Upper lobe of left lung (tissue), 6 donors: ENCODE measurements around the gene MEG3. TPM values are rescaled to one million over a fixed set of nuclear protein-coding genes. Genes with fewer than 3 reads are reported as not detected.

Experiments used
- ATAC-seq, 2 donors: fragments of 200-7000 bp; cut with Tn5 transposase; one replicate each; pipeline ENCODE4 v1.9.1; 2022; ENCODE audit warnings: mild to moderate bottlenecking in 2 of 2, moderate library complexity in 2 of 2; ENCODE audit not compliant: low FRiP score in 2 of 2
- DNase-seq, 2 donors: peaks; one replicate each; pipeline ENCODE4 v3.0.0-alpha.2; 2019 to 2020
- H3K27ac ChIP-seq, 4 donors: fragments of 200-600 bp; sonication (generic); one replicate each; pipeline ENCODE4 v1.5.1; 2016 to 2019
- H3K27me3 ChIP-seq, 4 donors: fragments of 200-600 bp; sonication (generic); one replicate each; pipeline ENCODE4 v1.5.1; 2017 to 2019
- H3K36me3 ChIP-seq, 4 donors: fragments of 200-600 bp; sonication (generic); one replicate each; pipeline ENCODE4 v1.5.1; 2016 to 2019
- H3K4me1 ChIP-seq, 4 donors: fragments of 200-600 bp; sonication (generic); one replicate each; pipeline ENCODE4 v1.5.1; 2018 to 2019
- H3K4me3 ChIP-seq, 4 donors: fragments of 200-600 bp; sonication (generic); one replicate each; pipeline ENCODE4 v1.5.1; 2017 to 2019; ENCODE audit warnings: mild to moderate bottlenecking in 2 of 4, moderate library complexity in 1 of 4
- H3K9me3 ChIP-seq, 4 donors: fragments of 200-600 bp; sonication (generic); one replicate each; pipeline ENCODE4 v1.5.1; 2018 to 2019
- EP300 ChIP-seq, 4 donors: sonication (generic); formaldehyde crosslinking; IDR thresholded peaks; one replicate each; pipeline ENCODE4 v1.5.1; 2017; ENCODE audit warnings: antibody characterized with exemption in 4 of 4, control low read depth in 2 of 4
- POLR2A ChIP-seq, 4 donors: fragments of 450-650 bp; IDR thresholded peaks; one replicate each; pipeline ENCODE4 v1.5.1; 2016 to 2017; ENCODE audit warnings: antibody characterized with exemption in 4 of 4, mild to moderate bottlenecking in 2 of 4
- POLR2AphosphoS5 ChIP-seq, 2 donors: sonication (generic); formaldehyde crosslinking; IDR thresholded peaks; one replicate each; pipeline ENCODE4 v1.5.1; 2017; ENCODE audit warnings: antibody characterized with exemption in 2 of 2
- WGBS, 2 donors: methylation state at CpG; one replicate each; pipeline ENCODE4 v1.1.5; 2017 to 2018; 5-methylcytosine and 5-hydroxymethylcytosine counted together
- total RNA-seq, 6 donors: library from RNA; depleted of rRNA in 4 of 6; stranded (reverse); fragments of >200 nt in 4 of 6; gene quantifications; one replicate each; pipeline versions ENCODE4 v1.1.0 to v1.2.1, GENCODE V29; 2016 to 2021
- TF ChIP-seq, protein P1 (sequence below), 6 experiments: fragments of 450-650 bp in 4 of 6; fragments of 200-600 bp in 2 of 6; sonication (generic) in 2 of 6; IDR thresholded peaks; one replicate each; pipeline ENCODE4 v1.5.1; 2016 to 2019; ENCODE audit warnings: antibody characterized with exemption in 6 of 6
- donor health status: DM: no; HTN: no; CAD: no; lungs with moderate emphysema.
- donor health status: DM: no; HTN: yes; CAD: no; lungs with severe emphysema.

The MEG3 gene
- total RNA-seq, 6 donors from 2014 or later, result 3.9 to 39.8 (median 17.5) TPM

DNA sequence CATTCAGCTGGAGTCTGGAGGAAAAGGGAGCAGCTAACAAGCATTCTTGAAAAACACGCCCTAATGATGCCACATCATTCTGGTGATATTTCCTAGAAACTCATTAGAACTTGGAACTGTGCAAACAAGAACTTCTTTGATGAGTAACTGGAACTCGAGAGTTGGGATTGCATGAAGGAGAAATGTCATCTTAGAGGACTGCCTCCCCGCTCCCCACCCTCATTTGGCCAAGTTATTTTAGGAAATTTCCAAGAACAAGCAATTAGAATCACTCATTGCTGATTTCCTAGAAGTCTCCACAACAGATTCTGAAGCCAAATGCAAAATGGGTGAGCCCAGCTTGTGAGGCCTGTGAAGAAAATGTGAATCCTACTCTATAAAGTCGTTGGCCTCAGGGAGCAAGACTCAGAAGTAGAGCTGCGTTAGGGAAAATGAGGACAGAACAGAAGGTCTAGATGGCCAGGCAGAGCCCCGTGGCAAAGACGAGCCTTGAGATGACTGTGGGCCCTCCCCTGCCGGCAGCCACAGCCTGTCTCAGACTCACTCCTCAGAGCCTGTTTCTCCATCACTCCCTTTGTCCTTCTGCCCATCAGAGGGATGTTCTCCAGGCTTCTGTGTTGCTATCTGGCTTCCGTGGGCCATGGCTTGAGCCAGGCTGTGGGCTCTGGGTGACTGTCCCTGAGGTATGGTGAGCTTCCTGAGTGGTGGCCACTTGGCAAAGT is 39.2 kb downstream of the MEG3 start:
- Histone ChIP-seq H3K4me1 (no peaks in the 10 kb centered on the region), H3K9me3 (no peaks in the 10 kb centered on the region), H3K4me3 (no peak overlapping the region), H3K36me3 (no peaks in the 10 kb centered on the region), H3K27ac (no peak overlapping the region), H3K27me3 (no peaks in the 10 kb centered on the region)
- DNase-seq (no peak), ATAC-seq (no peak)
- TF ChIP-seq EP300 (IDR thresholded peaks at IDR 0.05) (no peak), POLR2AphosphoS5 (IDR thresholded peaks at IDR 0.05) (no peak), POLR2A (IDR thresholded peaks at IDR 0.05) (no peak)
- TF ChIP-seq, protein P1, sequence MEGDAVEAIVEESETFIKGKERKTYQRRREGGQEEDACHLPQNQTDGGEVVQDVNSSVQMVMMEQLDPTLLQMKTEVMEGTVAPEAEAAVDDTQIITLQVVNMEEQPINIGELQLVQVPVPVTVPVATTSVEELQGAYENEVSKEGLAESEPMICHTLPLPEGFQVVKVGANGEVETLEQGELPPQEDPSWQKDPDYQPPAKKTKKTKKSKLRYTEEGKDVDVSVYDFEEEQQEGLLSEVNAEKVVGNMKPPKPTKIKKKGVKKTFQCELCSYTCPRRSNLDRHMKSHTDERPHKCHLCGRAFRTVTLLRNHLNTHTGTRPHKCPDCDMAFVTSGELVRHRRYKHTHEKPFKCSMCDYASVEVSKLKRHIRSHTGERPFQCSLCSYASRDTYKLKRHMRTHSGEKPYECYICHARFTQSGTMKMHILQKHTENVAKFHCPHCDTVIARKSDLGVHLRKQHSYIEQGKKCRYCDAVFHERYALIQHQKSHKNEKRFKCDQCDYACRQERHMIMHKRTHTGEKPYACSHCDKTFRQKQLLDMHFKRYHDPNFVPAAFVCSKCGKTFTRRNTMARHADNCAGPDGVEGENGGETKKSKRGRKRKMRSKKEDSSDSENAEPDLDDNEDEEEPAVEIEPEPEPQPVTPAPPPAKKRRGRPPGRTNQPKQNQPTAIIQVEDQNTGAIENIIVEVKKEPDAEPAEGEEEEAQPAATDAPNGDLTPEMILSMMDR (IDR thresholded peaks at IDR 0.05), result no peak
- 73 to 79% methylated on average over 9 of the region's 9 CpGs for WGBS, 2 donors

DNA sequence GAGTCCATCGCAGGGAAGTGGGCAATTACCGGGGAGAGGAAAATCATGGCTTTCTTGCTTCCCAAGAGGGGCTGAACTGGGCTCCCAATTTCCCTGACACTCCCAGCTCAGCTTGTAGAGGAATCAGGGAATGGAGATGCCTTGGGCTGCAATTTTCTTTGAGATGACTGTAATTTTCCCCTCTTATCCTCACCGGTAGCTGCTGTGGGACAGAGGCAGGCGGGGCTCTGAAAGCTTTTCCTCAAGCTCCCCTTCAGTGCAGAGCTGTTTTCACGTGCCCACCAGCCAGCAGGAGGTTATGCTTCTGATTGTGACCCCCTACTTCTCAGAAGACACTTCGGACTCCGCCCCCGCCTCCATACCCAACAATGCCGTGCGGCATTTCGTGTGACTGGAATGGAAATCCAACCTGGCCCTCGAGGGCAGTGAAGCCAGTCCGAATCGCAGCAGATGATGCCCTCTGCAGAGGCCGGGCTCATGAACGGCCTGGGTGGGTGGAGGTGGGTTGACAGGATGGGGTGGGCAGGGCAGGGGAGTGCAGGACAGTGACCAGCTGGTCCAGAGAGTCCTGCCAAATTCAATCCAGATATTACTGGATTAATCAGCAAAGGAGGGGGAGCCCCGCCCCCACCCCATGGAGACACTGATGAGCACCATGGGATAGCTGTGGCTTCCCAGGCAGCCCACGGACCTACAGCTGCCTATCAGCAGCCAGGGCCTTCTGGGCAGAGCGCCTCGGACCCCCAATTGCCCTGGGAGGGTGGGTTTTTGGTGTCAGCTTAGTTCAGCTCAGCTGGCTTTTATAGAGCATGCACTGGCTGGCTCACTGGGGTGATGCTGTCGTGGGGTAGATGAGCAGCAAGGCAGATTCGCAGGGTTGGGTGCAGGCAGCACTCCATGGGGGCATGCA is 40.0 kb downstream of the MEG3 start:
- Histone ChIP-seq H3K27me3 (no peaks in the 10 kb centered on the region), H3K9me3 (no peaks in the 10 kb centered on the region), H3K4me3 (no peak overlapping the region), H3K27ac (no peak overlapping the region), H3K36me3 (no peaks in the 10 kb centered on the region), H3K4me1 (no peaks in the 10 kb centered on the region)
- ATAC-seq (no peak), DNase-seq (no peak)
- 84 to 92% methylated on average over 12 to 22 of the region's 22 CpGs for WGBS, 2 donors
- TF ChIP-seq EP300 (IDR thresholded peaks at IDR 0.05) (no peak), POLR2AphosphoS5 (IDR thresholded peaks at IDR 0.05) (no peak), POLR2A (IDR thresholded peaks at IDR 0.05) (no peak)
- TF ChIP-seq, protein P1 (IDR thresholded peaks at IDR 0.05), result no peak

DNA sequence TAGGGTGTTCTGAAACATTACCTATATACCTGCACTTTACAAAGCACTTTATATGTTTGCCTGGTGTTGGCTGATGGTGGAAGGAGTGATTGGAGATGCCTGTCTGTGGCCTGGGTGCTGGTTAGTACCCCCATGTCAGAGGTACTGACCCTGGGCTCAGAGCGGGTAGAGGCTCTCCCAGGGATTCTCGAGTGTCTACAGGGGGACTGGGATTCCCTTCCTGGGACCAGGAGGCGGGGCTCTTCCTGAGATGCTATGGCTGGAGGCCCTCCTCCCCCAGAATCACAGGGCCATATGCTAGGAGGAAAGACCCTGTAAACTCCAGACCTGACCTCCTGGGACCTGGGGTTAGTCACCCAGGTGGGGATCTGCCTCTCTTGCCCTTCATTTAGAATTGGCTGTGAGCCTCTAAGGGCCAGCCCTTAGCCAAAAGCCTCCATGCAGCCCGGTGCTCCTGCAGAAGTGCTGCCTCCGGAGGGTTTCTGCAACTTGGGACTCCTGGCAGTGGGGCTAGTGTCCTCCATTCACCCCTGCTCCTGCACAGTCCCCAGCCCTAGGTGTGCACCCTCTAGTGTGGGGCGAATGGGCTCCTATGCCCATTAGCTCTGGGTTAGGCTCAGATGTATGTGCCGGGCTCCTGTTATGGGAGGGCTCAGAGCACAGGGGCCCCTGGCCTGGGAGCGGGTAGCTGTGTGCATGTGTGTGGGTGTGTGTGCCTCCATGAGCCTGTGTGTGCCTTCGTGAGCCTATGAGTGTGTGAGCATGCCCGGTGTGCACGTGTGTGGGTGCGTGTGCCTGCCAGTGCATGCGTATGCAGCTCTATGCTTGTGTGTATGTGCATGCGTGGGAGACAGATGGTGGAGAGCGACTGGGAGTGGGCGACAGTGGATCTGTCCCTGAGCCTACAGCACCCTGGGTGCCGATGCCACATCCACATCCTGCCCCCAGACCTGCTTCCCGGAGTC is 41.0 kb downstream of the MEG3 start:
- H3K27ac ChIP-seq, result no peak overlapping the region

More for the DNA sequence above, 41.0 kb downstream of the MEG3 start:
- no peaks in the 10 kb centered on the region for H3K9me3 ChIP-seq
- H3K4me3 ChIP-seq, result no peak overlapping the region
- ATAC-seq (peak in 1 of 2 donors; percentile 28), DNase-seq (no peak)
- no peaks in the 10 kb centered on the region for H3K36me3 ChIP-seq
- WGBS, 2 donors, result 85 to 89% methylated on average over 12 to 17 of the region's 18 CpGs
- no peaks in the 10 kb centered on the region for H3K4me1 ChIP-seq
- TF ChIP-seq, protein P1 (IDR thresholded peaks at IDR 0.05), result no peak
- TF ChIP-seq EP300 (IDR thresholded peaks at IDR 0.05) (no peak), POLR2AphosphoS5 (IDR thresholded peaks at IDR 0.05) (no peak), POLR2A (IDR thresholded peaks at IDR 0.05) (no peak)
- H3K27me3 ChIP-seq, result no peaks in the 10 kb centered on the region
